ENCODE measurements around the gene HDC.

Gene HDC, protein sequence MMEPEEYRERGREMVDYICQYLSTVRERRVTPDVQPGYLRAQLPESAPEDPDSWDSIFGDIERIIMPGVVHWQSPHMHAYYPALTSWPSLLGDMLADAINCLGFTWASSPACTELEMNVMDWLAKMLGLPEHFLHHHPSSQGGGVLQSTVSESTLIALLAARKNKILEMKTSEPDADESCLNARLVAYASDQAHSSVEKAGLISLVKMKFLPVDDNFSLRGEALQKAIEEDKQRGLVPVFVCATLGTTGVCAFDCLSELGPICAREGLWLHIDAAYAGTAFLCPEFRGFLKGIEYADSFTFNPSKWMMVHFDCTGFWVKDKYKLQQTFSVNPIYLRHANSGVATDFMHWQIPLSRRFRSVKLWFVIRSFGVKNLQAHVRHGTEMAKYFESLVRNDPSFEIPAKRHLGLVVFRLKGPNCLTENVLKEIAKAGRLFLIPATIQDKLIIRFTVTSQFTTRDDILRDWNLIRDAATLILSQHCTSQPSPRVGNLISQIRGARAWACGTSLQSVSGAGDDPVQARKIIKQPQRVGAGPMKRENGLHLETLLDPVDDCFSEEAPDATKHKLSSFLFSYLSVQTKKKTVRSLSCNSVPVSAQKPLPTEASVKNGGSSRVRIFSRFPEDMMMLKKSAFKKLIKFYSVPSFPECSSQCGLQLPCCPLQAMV

DNA sequence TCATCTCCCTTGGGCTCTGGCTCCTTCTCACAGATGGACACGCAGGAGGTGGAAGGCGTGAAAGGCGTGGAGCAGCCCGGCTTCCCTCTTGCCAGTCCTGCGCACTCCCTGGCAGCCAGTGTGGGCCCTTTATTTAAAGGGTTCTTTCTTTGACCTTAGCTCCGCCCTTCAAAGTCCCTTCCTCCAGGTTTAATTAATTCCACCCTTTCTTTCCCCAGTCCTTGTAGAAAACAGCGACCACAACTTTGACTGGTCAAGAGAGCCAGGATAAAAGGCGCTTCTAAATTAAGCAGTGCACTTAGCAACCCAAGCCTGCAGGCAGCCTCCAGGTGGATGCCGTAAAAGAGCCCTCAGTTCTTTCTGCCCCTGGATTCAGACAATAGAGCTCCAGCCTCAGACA is at the start of gene HDC:
Gene HDC (minus strand): TSS at position 107 of the 400 bp plus-strand sequence. CDS start 103 bp downstream, at position 4.
- no peak for TF ChIP-seq ZBTB7A (IDR thresholded peaks at IDR 0.05; ENCODE audit: low read depth)
- no peak for TF ChIP-seq CREB1 (IDR thresholded peaks at IDR 0.05; ENCODE audit: low read depth)
- no peak for TF ChIP-seq NFIC (IDR thresholded peaks at IDR 0.05)
- no peak for TF ChIP-seq YY1 (IDR thresholded peaks at IDR 0.05; ENCODE audit: low read depth)
- no peak for TF ChIP-seq TAF1 (IDR thresholded peaks at IDR 0.05; ENCODE audit: low read depth)
- TF ChIP-seq, protein P1, sequence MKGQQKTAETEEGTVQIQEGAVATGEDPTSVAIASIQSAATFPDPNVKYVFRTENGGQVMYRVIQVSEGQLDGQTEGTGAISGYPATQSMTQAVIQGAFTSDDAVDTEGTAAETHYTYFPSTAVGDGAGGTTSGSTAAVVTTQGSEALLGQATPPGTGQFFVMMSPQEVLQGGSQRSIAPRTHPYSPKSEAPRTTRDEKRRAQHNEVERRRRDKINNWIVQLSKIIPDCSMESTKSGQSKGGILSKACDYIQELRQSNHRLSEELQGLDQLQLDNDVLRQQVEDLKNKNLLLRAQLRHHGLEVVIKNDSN (IDR thresholded peaks at IDR 0.05), result no peak
- no peak for TF ChIP-seq RAD21 (IDR thresholded peaks at IDR 0.05; ENCODE audit: low read depth)
- TF ChIP-seq EGR1 (IDR thresholded peaks at IDR 0.05), result no peak
- TF ChIP-seq CEBPB (IDR thresholded peaks at IDR 0.05), result no peak
- no peak for TF ChIP-seq TCF12 (IDR thresholded peaks at IDR 0.05; ENCODE audit: low read depth)
- TF ChIP-seq FOXM1 (IDR thresholded peaks at IDR 0.05; ENCODE audit: borderline replicate concordance, low read depth), result no peak

DNA sequence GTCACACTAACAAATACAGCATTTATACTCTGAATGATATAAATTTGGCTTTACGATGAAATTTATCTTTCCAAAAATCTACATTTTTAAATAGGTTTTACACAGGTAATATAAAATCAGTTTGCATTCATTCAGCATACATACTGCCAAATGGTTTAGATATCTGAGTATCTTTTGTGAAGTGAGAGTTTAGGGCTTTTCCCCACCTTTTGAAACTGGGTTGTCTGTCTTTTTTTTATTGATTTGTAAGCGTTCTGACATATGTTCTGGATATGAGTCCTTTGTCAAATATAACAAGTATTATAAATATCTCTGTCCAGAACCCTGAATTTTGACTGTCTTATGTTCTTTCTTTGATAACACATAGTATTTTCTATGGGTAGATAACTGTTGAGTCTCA is 47.1 kb upstream of the HDC start:
- no peak for TF ChIP-seq EGR1 (IDR thresholded peaks at IDR 0.05)
- TF ChIP-seq EP300 (IDR thresholded peaks at IDR 0.05; ENCODE audit: borderline replicate concordance), result no peak
- no peak for TF ChIP-seq CEBPB (IDR thresholded peaks at IDR 0.05)
- no peak for TF ChIP-seq TCF12 (IDR thresholded peaks at IDR 0.05; ENCODE audit: low read depth)
- no peak for TF ChIP-seq FOXM1 (IDR thresholded peaks at IDR 0.05; ENCODE audit: borderline replicate concordance, low read depth)
- no peak for TF ChIP-seq TAF1 (IDR thresholded peaks at IDR 0.05; ENCODE audit: low read depth)
- no peak for TF ChIP-seq NFIC (IDR thresholded peaks at IDR 0.05)
- TF ChIP-seq RAD21 (IDR thresholded peaks at IDR 0.05; ENCODE audit: low read depth), result no peak
- no peak for TF ChIP-seq TEAD4 (IDR thresholded peaks at IDR 0.05)
- TF ChIP-seq YY1 (IDR thresholded peaks at IDR 0.05; ENCODE audit: low read depth), result no peak
- TF ChIP-seq, protein P1 (IDR thresholded peaks at IDR 0.05), result no peak
- TF ChIP-seq, protein P2, sequence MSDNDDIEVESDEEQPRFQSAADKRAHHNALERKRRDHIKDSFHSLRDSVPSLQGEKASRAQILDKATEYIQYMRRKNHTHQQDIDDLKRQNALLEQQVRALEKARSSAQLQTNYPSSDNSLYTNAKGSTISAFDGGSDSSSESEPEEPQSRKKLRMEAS (IDR thresholded peaks at IDR 0.05), result no peak
- no peak for TF ChIP-seq ZBTB7A (IDR thresholded peaks at IDR 0.05; ENCODE audit: low read depth)

DNA sequence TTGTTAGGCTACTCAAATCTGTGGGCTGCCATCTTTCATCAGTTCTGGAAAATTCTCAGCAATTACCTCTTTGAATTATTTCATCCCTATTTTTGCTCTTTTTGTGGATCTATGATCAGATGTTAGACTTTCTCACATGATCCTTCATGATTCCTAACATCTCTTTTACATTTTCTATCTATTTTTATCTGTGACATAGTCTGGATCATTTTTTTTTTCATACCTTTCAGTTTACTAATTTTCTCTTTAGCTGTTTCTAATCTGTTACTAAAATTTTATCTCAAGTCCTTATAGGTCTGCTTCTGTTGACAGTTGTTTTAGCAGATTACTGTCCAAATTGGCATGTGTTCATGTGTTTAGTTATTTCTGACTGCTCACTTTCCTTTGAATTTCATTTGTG is 42.3 kb upstream of the HDC start:
- TF ChIP-seq ZBTB7A (IDR thresholded peaks at IDR 0.05; ENCODE audit: low read depth), result no peak
- TF ChIP-seq CREB1 (IDR thresholded peaks at IDR 0.05; ENCODE audit: low read depth), result no peak
- no peak for TF ChIP-seq RAD21 (IDR thresholded peaks at IDR 0.05; ENCODE audit: low read depth)
- TF ChIP-seq FOXM1 (IDR thresholded peaks at IDR 0.05; ENCODE audit: borderline replicate concordance, low read depth), result no peak
- TF ChIP-seq TCF12 (IDR thresholded peaks at IDR 0.05; ENCODE audit: low read depth), result no peak
- TF ChIP-seq NFIC (IDR thresholded peaks at IDR 0.05), result no peak
- TF ChIP-seq, protein P3, sequence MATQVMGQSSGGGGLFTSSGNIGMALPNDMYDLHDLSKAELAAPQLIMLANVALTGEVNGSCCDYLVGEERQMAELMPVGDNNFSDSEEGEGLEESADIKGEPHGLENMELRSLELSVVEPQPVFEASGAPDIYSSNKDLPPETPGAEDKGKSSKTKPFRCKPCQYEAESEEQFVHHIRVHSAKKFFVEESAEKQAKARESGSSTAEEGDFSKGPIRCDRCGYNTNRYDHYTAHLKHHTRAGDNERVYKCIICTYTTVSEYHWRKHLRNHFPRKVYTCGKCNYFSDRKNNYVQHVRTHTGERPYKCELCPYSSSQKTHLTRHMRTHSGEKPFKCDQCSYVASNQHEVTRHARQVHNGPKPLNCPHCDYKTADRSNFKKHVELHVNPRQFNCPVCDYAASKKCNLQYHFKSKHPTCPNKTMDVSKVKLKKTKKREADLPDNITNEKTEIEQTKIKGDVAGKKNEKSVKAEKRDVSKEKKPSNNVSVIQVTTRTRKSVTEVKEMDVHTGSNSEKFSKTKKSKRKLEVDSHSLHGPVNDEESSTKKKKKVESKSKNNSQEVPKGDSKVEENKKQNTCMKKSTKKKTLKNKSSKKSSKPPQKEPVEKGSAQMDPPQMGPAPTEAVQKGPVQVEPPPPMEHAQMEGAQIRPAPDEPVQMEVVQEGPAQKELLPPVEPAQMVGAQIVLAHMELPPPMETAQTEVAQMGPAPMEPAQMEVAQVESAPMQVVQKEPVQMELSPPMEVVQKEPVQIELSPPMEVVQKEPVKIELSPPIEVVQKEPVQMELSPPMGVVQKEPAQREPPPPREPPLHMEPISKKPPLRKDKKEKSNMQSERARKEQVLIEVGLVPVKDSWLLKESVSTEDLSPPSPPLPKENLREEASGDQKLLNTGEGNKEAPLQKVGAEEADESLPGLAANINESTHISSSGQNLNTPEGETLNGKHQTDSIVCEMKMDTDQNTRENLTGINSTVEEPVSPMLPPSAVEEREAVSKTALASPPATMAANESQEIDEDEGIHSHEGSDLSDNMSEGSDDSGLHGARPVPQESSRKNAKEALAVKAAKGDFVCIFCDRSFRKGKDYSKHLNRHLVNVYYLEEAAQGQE (IDR thresholded peaks at IDR 0.05; ENCODE audit: low read depth), result no peak
- TF ChIP-seq, protein P2 (IDR thresholded peaks at IDR 0.05), result no peak
- no peak for TF ChIP-seq EP300 (IDR thresholded peaks at IDR 0.05; ENCODE audit: borderline replicate concordance)
- TF ChIP-seq TAF1 (IDR thresholded peaks at IDR 0.05; ENCODE audit: low read depth), result no peak
- TF ChIP-seq CEBPB (IDR thresholded peaks at IDR 0.05), result no peak
- no peak for TF ChIP-seq TEAD4 (IDR thresholded peaks at IDR 0.05)
- no peak for TF ChIP-seq EGR1 (IDR thresholded peaks at IDR 0.05)
- TF ChIP-seq, protein P1 (IDR thresholded peaks at IDR 0.05), result no peak
- no peak for TF ChIP-seq YY1 (IDR thresholded peaks at IDR 0.05; ENCODE audit: low read depth)

DNA sequence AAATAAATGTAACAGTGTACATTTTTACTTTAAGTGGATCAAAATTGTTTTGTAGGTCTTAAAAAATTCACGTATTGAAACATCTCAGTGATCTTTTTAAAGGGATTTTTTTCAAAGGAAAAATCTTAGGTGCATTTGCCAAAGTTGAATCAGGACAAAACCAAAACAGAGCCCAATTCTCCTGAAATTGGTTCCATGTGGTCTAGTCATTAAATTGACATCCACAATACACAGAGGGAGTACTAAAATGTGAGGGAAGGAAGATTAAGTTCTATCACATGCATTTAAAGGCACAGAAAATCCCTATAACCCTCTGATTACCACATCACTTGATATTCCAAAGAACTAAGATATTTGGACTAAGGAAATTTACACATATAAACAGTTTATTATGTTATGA is 39.3 kb upstream of the HDC start:
- no peak for TF ChIP-seq EP300 (IDR thresholded peaks at IDR 0.05; ENCODE audit: borderline replicate concordance)
- no peak for TF ChIP-seq RAD21 (IDR thresholded peaks at IDR 0.05; ENCODE audit: low read depth)
- TF ChIP-seq TCF12 (IDR thresholded peaks at IDR 0.05; ENCODE audit: low read depth), result no peak
- no peak for TF ChIP-seq NFIC (IDR thresholded peaks at IDR 0.05)
- TF ChIP-seq ZBTB7A (IDR thresholded peaks at IDR 0.05; ENCODE audit: low read depth), result no peak
- TF ChIP-seq TEAD4 (IDR thresholded peaks at IDR 0.05), result no peak
- TF ChIP-seq CREB1 (IDR thresholded peaks at IDR 0.05; ENCODE audit: low read depth), result no peak
- no peak for TF ChIP-seq CEBPB (IDR thresholded peaks at IDR 0.05)
- TF ChIP-seq, protein P2 (IDR thresholded peaks at IDR 0.05), result no peak
- TF ChIP-seq, protein P3 (IDR thresholded peaks at IDR 0.05; ENCODE audit: low read depth), result no peak
- TF ChIP-seq EGR1 (IDR thresholded peaks at IDR 0.05), result no peak
- no peak for TF ChIP-seq FOXM1 (IDR thresholded peaks at IDR 0.05; ENCODE audit: borderline replicate concordance, low read depth)
- TF ChIP-seq, protein P1 (IDR thresholded peaks at IDR 0.05), result no peak
- no peak for TF ChIP-seq YY1 (IDR thresholded peaks at IDR 0.05; ENCODE audit: low read depth)
- no peak for TF ChIP-seq TAF1 (IDR thresholded peaks at IDR 0.05; ENCODE audit: low read depth)
